HG02610 (cell line): ENCODE results near the gene PTGDR2.

Experiments used
- ATAC-seq: cut with Tn5 transposase; IDR thresholded peaks from one replicate; pipeline ENCODE4 v1.9.1; 2021; ENCODE audit warnings: mild to moderate bottlenecking, moderate library complexity; ENCODE audit not compliant: unreplicated experiment

The PTGDR2 gene

DNA sequence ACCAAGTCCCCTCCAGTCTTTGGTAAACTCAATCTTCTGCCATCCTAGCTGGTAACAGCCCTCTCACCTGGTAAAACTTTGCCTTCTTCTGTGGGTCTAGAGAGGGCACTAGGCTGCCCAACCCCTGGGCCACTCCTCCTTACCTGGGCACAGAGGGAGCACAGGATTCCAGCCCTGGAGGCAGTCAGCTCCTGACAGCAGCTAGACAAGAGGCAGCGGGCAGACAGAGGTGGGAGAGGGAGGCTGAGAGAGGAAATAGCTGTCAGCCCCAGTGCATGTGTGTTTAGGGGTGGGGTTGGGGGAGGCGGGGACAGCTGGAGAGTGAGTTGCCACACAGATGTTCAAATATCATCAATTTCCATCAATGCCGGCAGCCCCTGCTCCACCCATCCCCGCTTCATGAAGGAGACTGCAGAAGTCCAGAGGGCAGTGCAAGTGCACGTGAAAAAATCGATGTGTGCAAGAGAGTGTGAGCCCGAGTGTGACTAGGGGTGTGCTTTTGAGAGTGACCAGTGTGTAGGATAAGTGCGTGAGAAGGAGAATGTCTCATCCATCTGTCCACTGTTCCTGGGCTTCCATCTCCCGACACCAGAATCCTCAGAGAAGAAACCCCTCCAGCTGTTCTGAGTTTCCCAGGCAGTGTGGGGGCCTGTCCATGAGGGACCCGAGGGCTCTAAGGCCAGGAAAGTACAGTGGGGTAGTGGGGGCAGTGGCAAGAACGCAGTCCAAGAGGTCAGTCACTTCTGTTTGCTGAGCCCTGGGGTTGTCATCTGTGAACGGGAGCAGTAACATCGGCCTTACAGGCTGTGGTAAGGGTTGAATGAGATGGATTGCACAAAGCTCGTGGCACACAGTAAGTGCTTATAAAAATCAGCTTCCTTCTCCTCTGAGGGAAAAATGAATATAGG lies at the start of gene PTGDR2:
PTGDR2 (minus strand) TSS at position 225 of the 908 bp plus-strand sequence. CDS start 2,228 bp downstream, outside the sequence.
- ATAC-seq, result no peak

DNA sequence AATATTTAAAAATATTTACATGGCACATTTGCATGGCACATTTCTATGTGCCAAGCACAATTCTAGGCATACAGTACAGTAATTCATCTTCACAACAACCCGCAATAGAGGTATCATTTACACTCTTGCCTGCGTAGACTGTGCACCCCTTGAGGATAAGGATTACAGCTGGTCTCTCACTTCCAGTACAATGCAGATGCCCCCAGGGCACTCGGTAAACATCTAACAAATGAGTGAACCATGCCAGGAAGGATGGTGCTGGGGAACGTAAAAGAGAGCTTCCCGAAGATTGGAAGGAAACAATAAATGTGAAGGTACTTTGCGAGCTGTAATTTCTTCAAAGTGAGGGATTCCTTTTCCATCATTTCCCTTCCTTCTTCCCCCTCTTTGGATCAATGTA lies 49.3 kb upstream of the PTGDR2 start:
- ATAC-seq, result no peak

DNA sequence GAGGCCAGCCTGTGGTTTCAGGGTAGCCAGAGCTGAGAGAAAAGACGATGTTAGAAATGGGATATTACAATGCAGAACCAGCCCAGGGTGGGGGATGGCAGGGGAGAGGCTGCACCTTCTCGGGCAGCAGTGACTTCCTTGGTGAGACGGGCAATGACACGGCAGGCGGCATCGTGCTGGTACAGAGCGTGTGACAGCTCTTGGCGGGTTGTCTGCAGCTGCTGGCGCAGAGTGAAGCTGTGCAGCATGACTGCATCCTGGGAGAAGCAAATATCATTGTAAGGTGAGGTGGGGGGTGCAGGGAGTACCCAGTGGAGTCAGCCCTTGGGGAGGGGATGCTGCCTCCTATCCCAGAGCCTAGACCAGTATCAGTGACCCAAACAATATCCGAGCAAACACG lies 46.9 kb upstream of the PTGDR2 start:
- ATAC-seq, result no peak

DNA sequence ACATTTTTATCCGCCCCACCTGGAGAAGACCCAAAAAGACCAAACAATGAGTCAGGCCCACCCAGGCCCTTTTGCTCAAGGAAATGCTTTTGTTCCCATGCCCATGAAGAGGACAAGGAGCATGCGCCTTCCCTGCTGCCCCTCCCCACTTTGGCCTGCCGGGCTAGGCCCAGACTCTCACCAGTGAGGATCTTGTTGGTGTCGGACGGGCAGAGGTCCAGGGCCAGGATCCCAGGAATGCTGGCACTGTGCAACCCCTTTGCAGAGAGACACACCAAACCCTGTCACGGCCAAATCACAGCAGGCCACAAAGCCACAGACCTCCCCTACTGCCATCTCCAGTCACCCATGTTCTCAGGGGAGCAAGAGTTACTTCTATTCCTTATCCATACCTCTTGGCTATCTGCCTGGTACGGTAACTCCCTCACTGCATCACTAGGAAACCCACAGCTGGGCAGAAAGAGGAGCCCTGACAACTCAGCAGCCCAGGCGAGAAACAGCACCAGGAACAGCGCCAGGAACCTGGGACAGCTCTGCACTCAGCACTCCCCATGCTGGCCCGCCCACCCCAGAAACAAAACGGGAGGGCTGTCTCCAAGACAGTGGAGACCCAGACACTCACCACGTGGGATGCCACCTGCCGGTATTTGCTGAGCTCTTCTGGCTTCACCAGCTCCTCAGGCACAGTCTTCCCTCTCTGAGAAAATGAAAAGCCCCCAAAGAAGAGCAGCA lies 45.1 kb upstream of the PTGDR2 start:
- ATAC-seq, result no peak

DNA sequence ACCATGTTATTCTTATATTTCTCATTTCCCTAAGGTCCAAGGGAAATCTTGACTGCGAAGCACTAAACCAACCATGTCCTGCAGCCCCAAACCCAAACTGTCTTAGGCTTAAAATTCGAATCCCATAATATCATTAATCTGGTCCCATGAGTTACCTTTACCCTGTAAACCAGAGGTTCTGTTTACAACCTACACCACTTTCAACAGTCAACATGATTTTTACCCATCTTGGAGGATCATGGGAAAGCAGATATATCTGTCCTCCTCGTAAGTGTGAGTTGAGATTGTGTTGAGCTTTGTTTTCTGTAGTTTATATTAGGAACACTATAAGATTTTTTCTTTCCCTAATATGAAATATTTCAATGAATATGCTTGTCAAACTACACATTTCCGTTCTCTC lies 44.2 kb upstream of the PTGDR2 start:
- no peak for ATAC-seq

DNA sequence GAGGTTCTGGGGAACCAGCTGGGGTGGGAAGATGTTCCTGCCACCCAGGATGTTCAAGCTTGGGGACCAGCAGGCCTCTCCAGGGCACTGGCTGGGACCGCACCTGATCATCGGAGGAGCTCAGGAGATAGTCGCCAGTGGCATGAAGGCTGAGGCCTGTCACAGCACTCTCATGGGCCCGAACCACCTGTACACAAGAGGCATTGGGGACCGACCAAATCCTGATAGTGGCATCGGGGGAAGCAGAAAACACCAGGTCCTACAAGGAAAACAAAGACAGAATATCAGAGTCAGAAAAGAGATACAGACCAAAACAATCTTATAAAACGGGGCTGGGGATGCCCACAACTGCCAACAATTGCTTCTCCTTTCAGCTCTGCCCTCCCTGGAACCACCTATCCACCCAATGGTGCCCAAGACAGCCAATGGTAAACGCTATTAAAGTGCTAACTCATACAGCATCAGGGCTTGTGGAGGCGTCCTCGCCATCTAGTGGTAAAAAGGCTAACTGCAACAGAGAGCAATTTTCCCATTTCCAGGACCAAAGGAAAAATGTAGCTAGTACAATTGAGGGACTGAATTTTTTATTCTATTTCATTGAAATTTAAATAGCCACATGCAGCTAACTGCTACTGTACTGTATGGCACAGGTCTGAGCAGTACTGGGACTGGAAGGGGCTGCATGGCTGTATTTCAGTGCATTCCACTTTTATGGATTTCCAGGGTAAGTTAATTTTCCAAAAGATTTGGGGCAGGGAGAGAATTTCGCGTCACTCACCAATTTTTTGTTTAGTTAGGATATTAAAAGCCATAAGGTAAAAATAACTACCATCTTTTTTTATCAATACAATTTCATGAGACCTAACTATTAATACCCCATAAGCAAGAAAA lies 43.5 kb upstream of the PTGDR2 start:
- ATAC-seq, result no peak

DNA sequence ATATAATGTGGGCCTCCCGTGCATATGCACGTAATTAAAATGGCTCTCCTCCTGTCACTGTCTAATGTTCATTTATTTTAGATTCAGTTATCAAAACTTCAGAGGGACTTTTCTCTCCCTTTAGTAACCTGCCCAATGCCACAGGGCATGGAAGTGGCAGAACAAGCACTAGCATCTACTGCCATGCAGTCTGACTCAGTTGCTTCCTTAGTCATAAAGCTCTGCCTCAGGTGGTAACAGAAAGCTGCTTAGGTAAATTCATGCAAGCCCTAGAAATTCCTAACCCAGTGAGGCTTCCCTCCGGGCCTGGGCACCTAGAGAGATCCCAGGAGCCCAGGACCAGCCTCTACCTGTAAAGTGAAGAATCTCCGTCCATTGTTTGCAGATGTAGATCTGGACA lies 41.7 kb upstream of the PTGDR2 start:
- ATAC-seq, result no peak

DNA sequence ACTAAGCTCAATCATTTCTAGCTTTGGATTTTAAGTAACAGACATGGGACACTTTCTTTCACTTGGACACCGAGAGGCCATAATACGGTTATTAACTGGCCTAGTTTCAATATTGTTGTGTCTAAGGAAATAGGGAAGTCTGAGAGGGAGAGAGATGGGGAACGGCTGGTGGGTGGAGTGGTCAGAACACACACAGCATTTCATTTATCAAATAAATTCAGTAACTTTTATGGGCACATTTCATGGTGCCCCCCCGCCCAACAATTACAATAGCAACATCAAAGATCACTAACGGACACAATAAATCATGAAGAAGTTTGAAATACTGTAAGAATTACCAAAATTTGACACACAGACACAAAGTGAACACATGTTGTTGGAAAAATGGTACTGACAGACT lies 39.9 kb upstream of the PTGDR2 start:
- no peak for ATAC-seq

DNA sequence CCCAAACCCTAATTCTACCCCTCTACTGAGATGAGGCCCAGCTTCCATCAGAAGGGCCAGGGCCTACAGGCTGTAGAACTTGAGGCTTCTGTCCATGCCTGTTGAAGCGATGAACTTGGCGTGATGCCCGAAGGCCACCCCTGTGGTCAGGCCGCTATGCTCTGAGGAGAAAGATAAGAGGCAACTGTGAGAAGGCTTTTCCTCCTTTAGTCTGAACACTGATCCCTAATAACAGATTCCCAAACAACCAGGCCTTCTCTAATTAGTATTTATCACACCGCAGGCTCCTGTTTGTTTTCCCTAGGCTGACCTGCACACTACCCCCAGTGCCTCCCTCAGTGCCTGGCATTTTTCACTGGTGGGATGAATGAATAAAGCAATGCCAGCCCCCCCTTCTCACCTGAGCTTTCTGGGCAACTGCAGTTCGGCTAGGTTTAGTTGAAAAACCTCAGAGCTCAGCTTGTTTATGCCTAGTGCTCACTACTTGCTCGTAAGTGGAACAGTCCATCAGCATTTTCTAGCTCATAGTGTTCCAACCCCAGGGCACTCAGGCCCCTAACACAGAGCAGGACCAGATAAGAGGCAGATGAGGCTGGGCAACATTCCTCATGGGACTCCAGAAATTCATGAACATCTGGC lies 35.5 kb upstream of the PTGDR2 start:
- no peak for ATAC-seq

DNA sequence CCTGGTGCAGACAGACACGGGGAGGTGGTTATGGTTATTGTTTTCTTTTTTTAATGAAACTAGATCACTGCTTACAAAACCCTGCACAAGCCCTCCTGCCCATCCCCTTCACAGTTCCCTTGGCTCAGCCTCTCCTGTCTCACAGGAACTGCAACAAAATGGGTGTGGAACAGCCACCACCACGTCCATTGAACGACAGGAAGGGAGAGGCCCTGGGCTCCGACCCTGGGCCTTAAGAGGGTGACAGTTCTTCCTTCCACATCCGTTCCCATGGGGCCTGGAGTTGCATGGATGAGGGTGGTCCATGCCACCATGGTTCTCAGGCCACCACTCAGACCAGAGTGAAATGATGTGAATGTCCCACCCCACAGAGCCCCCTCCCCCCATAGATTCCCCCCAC lies 34.9 kb upstream of the PTGDR2 start:
- ATAC-seq, result no peak

DNA sequence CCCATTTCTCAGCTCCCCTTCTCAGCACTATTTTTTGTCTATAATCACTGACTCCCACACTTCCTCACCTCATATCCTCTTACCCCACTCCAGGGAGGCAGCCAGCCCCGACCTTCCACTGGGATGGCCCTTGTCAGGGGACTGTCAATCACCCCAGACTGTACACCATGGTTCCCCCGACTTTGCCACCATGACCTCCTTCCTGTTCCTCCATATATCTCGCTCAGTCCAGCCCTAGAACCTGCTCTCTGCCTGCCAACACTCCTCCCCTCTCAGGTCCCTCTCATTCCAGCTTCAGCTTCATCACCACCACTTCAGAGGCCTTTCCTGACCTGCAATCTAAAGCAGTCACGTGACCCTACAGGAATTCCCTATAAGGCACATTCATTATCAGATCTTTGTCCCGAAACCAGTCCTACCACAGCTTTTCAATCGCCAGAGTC lies 34.1 kb upstream of the PTGDR2 start:
- no peak for ATAC-seq

DNA sequence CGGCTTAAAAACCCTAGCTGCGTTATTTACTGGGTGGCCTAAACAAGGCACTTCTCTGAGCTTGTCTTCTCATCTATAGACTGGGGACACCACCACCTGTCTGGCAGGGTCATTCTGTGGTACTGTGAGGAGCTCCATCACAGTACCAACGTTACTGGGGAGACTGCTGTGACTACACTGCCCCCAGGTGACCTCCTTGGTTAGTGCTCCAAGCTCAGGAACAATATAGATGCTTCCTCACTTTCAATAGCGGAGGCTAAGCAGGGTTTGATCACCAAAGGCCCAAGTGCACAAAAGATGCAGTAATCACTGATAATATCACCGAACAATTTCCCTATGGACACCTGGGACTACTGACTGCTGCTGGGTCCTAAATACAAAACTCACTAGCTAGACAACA lies 31.8 kb upstream of the PTGDR2 start:
- no peak for ATAC-seq

DNA sequence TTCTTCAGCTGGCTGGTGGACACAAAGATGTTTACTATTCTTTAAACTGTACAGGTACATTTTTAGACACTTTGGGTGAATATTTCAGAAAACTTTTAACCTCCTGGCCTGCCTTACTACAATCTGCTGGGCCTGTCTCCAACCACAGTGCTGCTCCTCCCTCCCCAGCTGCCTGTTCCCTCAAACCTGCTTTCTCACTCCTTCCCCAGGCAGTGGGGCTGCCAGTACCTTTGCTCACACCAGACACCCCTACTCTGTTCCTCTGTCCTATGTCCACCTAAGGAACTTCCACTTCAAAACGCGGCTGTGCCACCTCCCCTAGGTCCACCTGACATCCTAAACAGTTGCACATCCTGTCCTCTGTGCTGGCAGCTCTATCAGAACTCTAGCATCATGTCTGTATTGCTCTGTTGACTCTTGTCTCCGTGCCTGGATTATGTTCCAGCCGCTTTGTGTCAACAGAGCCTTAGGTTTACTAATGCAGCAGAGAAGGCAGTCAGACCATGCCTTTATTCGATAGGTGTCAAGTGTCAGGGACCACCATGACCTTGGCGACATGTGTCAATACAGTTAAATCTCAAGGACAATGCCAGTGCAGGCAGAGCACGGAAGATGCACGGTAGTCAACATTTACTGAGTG lies 25.0 kb upstream of the PTGDR2 start:
- no peak for ATAC-seq

DNA sequence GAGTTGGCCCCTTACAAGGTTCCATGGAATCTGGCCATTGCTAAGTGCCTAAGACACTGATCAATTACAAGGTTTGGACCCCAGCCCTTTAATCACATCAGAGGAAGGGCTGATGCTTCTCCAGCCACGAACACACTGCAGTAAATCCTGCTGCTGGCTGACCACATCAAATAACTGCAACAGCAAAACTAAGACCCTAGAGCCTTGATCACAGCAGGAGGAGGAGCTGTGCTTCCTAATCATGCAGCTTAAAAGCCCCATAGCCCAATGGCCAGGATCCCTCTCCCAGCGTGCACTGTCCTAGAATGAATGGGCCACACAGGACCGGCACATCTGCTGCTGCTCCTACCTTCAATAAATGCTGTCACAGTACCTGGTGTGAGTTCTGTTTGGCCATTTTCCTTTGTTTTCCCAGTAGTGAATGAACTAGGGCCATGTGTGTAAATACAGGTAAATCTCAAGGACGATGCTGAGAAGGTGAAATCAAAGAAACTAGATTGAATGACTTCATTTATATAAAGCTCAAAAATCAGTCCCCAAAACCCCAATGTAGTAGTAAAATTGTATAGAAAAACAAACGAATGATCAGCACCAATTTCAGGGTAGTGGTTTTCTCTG lies 24.3 kb upstream of the PTGDR2 start:
- no peak for ATAC-seq

DNA sequence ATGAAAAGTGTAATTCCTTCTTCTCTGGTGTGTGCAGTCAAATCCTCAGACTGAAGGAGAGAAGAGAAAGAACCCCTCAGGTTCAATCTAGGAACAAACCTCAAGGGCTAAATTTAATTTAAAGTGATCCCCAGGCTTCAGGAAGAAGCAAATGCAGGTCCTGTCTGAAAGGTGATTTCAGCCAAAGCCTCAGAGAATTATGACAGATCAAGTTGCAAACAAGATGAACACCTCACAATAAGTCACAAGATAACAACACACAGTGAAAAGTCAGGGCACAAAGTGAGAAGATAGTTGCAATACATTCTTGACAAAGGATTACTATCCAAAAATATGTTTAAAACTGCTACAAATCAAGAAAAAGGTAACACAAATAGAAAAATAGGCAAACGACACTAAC lies 23.4 kb upstream of the PTGDR2 start:
- ATAC-seq, result no peak

DNA sequence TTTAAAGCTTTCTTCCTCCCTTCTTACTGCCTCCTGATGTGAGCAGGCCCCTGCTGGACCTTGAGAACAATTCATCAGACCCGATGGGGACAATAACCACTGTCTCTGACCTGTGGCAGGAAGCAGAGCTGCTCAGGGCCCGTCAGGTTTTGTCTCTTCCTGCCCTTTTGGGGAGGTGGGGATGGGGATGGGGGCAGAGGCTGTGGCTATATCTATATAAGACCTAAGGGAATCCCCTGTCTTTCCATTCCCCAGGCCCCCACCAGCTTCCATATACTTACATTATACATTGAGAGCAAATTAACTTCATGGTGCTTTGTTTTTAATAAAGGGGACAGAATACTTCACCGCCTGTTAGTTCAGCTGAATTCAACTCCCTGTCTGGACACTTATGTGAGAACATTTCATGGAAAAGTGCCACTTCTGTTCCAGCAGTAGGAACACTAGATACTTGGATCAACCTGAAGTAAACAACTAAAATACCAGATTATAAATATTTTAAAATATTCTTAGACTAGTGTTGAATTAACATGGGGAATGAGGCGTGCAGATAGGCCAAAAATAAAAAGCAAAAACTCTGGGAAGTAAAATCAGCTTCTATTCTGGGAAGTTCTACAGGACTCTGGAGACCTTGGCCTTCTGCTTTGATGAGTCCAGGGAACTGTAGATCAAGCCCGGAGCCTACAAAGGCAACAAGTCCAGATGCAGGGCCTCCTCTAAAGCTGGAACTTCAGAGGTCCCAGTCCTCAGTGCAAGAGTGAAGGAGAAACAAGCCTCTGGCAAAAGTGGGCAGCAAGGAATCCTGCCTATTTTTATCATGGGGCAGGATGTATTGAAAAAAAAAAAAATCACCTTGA lies 22.7 kb upstream of the PTGDR2 start:
- ATAC-seq, result no peak

DNA sequence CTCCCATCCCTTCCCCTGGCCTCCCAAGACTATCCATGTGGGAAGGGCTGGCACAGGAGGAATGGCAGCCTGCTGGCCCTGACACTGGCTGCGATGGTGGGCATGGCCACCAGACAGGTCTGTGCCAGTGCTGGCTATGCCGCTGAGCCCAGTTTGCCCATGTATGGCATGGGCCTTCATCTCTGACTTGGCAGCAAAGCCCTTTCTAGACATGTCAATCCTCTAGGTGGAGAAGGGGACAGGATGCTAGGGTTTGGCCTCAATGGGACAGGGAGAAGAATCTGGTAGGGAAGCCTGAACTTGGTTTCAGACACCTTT lies 20.4 kb upstream of the PTGDR2 start:
- no peak for ATAC-seq

DNA sequence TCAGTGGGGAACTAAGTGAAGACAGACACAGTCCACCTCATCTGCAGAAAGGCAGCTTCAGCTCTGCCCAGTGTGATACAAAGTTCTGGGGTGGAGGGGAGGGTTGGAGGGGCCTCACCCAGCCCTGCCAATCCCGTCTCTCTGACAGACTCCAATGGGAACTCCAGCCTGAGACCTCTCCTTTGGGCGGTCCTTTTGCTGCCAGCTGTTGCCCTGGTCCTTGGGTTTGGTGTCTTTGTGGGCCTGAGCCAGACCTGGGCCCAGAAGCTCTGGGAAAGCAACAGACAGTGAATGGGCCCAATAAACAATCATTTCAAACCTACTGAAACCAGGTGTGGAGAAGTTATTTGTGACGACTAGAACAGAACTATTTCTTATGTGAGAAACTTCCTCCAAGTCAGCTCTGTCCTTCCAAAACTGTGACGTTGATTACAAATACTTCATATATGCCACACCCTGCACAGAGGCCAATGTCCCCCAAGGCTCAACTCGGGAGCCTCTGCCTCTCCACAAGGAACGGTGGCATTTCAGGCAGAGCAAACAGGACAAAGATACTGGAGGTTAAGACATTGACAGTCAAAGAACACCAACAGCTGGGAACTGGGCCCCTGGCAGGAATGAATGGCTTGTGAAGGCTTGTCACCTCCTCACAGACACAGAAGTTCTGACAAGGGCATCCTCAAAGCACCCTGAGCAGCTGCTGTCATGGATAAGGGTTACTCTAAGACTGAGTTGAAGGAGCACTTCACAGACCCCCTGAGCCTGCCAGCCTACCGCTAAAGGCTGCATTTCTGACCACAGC lies 19.8 kb upstream of the PTGDR2 start:
- ATAC-seq, result no peak
